A549 (cell line): ENCODE measurements around the gene ELF3. TPM values are rescaled to one million over a fixed set of nuclear protein-coding genes. Genes with fewer than 3 reads are reported as not detected.

Experiments
- ATAC-seq, 2 experiments: fragments of 200-7000 bp in 1 of 2; fragments of >200 bp in 1 of 2; cut with Nextera tagmentation in 1 of 2; cut with Tn5 transposase in 1 of 2; 3 replicates each; pipeline versions ENCODE4 v1.8.0 to v1.9.1; 2018 to 2020; ENCODE audit warnings: mild to moderate bottlenecking in 1 of 2, moderate library complexity in 1 of 2
- CTCF ChIA-PET: fragments of 300-600 bp; sonication (Branson Sonifier 250); formaldehyde crosslinking; extraction: SDS; loops from one replicate; lab custom pipeline; 2021; ENCODE audit warnings: antibody characterized with exemption, inconsistent platforms; lab: Yijun Ruan, JAX
- POLR2A ChIA-PET: fragments of 350-600 bp; formaldehyde crosslinking; extraction: SDS; loops from one replicate; lab custom pipeline; 2021; ENCODE audit warnings: antibody characterized with exemption, inconsistent platforms; lab: Yijun Ruan, JAX
- DNase-seq, 2 experiments: peaks; one replicate each; pipeline versions ENCODE4 v3.0.0 to v3.0.0-alpha.2; 2011 to 2016; ENCODE audit warnings: low read depth in 1 of 2, low spot score in 1 of 2
- FAIRE-seq: peaks from 2 replicates; lab custom pipeline; 2011; peaks lifted over from hg19 to GRCh38; lab: Jason Lieb, UNC
- H3K27ac ChIP-seq, 2 experiments: fragments of >200 bp; sonication (Bioruptor Twin); formaldehyde crosslinking; 3 replicates each; pipeline ENCODE4 v1.5.1; 2016 to 2017
- H3K4me1 ChIP-seq: fragments of >200 bp; sonication (Bioruptor Twin); formaldehyde crosslinking; 3 replicates; pipeline ENCODE4 v1.6.1; 2016
- H3K4me2 ChIP-seq: fragments of >200 bp; sonication (Bioruptor Twin); formaldehyde crosslinking; 3 replicates; pipeline ENCODE4 v1.6.1; 2016
- H3K4me3 ChIP-seq: fragments of >200 bp; sonication (Bioruptor Twin); formaldehyde crosslinking; 3 replicates; pipeline ENCODE4 v1.5.1; 2016
- H3K9me3 ChIP-seq: fragments of >200 bp; sonication (Bioruptor Twin); formaldehyde crosslinking; 3 replicates; pipeline ENCODE4 v1.6.1; 2016
- BCL3 ChIP-seq: fragments of >200 bp; sonication (Bioruptor Twin); formaldehyde crosslinking; IDR thresholded peaks from 3 replicates; pipeline ENCODE4 v1.6.1; 2016
- CEBPB ChIP-seq, 2 experiments: fragments of >200 bp in 1 of 2; sonication (Bioruptor Twin) in 1 of 2; formaldehyde crosslinking in 1 of 2; IDR thresholded peaks; 2 replicates each; pipeline ENCODE4 v1.6.1; 2012 to 2016
- CHD2 ChIP-seq: fragments of 150-350 bp; IDR thresholded peaks from 2 replicates; pipeline ENCODE4 v1.6.1; 2014; ENCODE audit warnings: low read length; ENCODE audit not compliant: partially characterized antibody
- EHMT2 ChIP-seq: fragments of 200-600 bp; sonication (generic); IDR thresholded peaks from 2 replicates; pipeline ENCODE4 v1.6.1; 2016; ENCODE audit warnings: antibody characterized with exemption, low read depth, mild to moderate bottlenecking, moderate library complexity
- EP300 ChIP-seq, 2 experiments: fragments of >200 bp; sonication (Bioruptor Twin); formaldehyde crosslinking; IDR thresholded peaks; 2 replicates in 1 of 2; 3 replicates in 1 of 2; pipeline ENCODE4 v1.6.1; 2016 to 2017
- ESRRA ChIP-seq: fragments of 150-350 bp; IDR thresholded peaks from 2 replicates; pipeline ENCODE4 v1.6.1; 2014; ENCODE audit warnings: mild to moderate bottlenecking, low read length, borderline replicate concordance
- FOSB ChIP-seq: fragments of 250-450 bp; sonication (Bioruptor Pico); IDR thresholded peaks from 2 replicates; pipeline ENCODE4 v1.5.0; 2020; ENCODE audit warnings: mild to moderate bottlenecking, moderate library complexity
- FOSL2 ChIP-seq, 2 experiments: fragments of 450-650 bp in 1 of 2; fragments of >200 bp in 1 of 2; sonication (Bioruptor Twin) in 1 of 2; formaldehyde crosslinking; IDR thresholded peaks; 2 replicates each; pipeline versions ENCODE4 v1.5.0 to v1.6.1; 2016 to 2020; ENCODE audit warnings: mild to moderate bottlenecking in 1 of 2, moderate library complexity in 1 of 2
- FOXS1 ChIP-seq: fragments of 250-450 bp; sonication (Bioruptor Pico); IDR thresholded peaks from 2 replicates; pipeline ENCODE4 v1.5.0; 2020; ENCODE audit warnings: mild to moderate bottlenecking, moderate library complexity
- GATA3 ChIP-seq: IDR thresholded peaks from 2 replicates; pipeline ENCODE4 v1.6.1; 2012; ENCODE audit warnings: borderline replicate concordance
- HDAC2 ChIP-seq: fragments of 200-600 bp; sonication (generic); IDR thresholded peaks from 2 replicates; pipeline ENCODE4 v1.6.1; 2016
- HOXB13 ChIP-seq: fragments of 250-450 bp; sonication (Bioruptor Pico); IDR thresholded peaks from 2 replicates; pipeline ENCODE4 v1.5.0; 2020; ENCODE audit warnings: low read depth, mild to moderate bottlenecking, moderate library complexity
- HOXB5 ChIP-seq: fragments of 250-450 bp; sonication (Bioruptor Pico); IDR thresholded peaks from 2 replicates; pipeline ENCODE4 v1.5.0; 2020; ENCODE audit warnings: mild to moderate bottlenecking, moderate library complexity
- JUN ChIP-seq, 2 experiments: fragments of >200 bp; sonication (Bioruptor Twin); formaldehyde crosslinking; IDR thresholded peaks; 2 replicates in 1 of 2; 3 replicates in 1 of 2; pipeline ENCODE4 v1.6.1; 2016 to 2017
- JUNB ChIP-seq: fragments of >200 bp; sonication (Bioruptor Twin); formaldehyde crosslinking; IDR thresholded peaks from 2 replicates; pipeline ENCODE4 v1.6.1; 2016
- MAX ChIP-seq: IDR thresholded peaks from 2 replicates; pipeline ENCODE4 v1.6.1; 2012
- MAZ ChIP-seq: fragments of 150-350 bp; IDR thresholded peaks from 2 replicates; pipeline ENCODE4 v1.6.1; 2014; ENCODE audit warnings: antibody characterized with exemption, low read depth, low read length, borderline replicate concordance
- MYC ChIP-seq: IDR thresholded peaks from 2 replicates; pipeline ENCODE4 v1.6.1; 2012; ENCODE audit warnings: mild to moderate bottlenecking, inconsistent platforms, low read length, improper control_type of control experiment, borderline replicate concordance
- NR3C1 ChIP-seq: fragments of >200 bp; sonication (Bioruptor Twin); formaldehyde crosslinking; IDR thresholded peaks from 3 replicates; pipeline ENCODE4 v1.6.1; 2017
- PBX3 ChIP-seq: IDR thresholded peaks from 2 replicates; pipeline ENCODE4 v1.6.1; 2012
- POLR2A ChIP-seq: IDR thresholded peaks from 2 replicates; pipeline ENCODE4 v1.6.1; 2012; ENCODE audit warnings: mild to moderate bottlenecking, low read length
- RAD21 ChIP-seq, 2 experiments: fragments of >200 bp in 1 of 2; sonication (Bioruptor Twin) in 1 of 2; formaldehyde crosslinking in 1 of 2; IDR thresholded peaks in 1 of 2; conservative IDR thresholded peaks in 1 of 2; 2 replicates in 1 of 2; 3 replicates in 1 of 2; pipeline ENCODE4 v1.6.1; 2012 to 2018; ENCODE audit warnings: inconsistent platforms in 1 of 2
- RARB ChIP-seq: fragments of 250-450 bp; sonication (Bioruptor Pico); IDR thresholded peaks from 2 replicates; pipeline ENCODE4 v1.8.0; 2021; ENCODE audit warnings: mild to moderate bottlenecking, moderate library complexity
- SMC3 ChIP-seq: fragments of >200 bp; sonication (Bioruptor Twin); formaldehyde crosslinking; IDR thresholded peaks from 3 replicates; pipeline ENCODE4 v1.6.1; 2018; ENCODE audit warnings: inconsistent platforms
- TFCP2L1 ChIP-seq: fragments of 250-450 bp; sonication (Bioruptor Pico); IDR thresholded peaks from 2 replicates; pipeline ENCODE4 v1.5.0; 2021; ENCODE audit warnings: mild to moderate bottlenecking
- USF2 ChIP-seq: fragments of 450-650 bp; IDR thresholded peaks from 2 replicates; pipeline ENCODE4 v1.6.1; 2014; ENCODE audit warnings: antibody characterized with exemption
- ZFP36 ChIP-seq: fragments of 450-650 bp; IDR thresholded peaks from 2 replicates; pipeline ENCODE4 v1.6.1; 2014; ENCODE audit warnings: borderline replicate concordance; ENCODE audit not compliant: partially characterized antibody
- ZNF302 ChIP-seq: fragments of 250-450 bp; sonication (Bioruptor Pico); IDR thresholded peaks from 2 replicates; pipeline ENCODE4 v1.9.0; 2021; ENCODE audit warnings: inconsistent platforms, mild to moderate bottlenecking, moderate library complexity
- WGBS: methylation state at CpG from one replicate; pipeline ENCODE4 v1.1.6; 2017; ENCODE audit errors: missing lambda C conversion rate; 5-methylcytosine and 5-hydroxymethylcytosine counted together
- polyA plus RNA-seq, 4 experiments: library from polyadenylated mRNA; depleted of rRNA in 3 of 4; stranded (reverse); fragments of >200 nt; fragmentation: RNase III in 1 of 4; extraction: RNeasy Plus Mini Kit Qiagen cat#74134 plus additional on column Dnase treatment in 1 of 4; gene quantifications; 2 replicates in 3 of 4; 3 replicates in 1 of 4; pipeline ENCODE4 v1.2.3, GENCODE V29; 2011 to 2017

ELF3 gene
- polyA plus RNA-seq, 2 of the 4 experiments (the other 2 are of a cell fraction) = 180 to 334 TPM

- Histone ChIP-seq H3K9me3 (no peaks in the 10 kb centered on the region), H3K4me2 (peak overlapping the region; percentile 88), H3K4me1 (peaks cover 91% of the 10 kb centered on the region), H3K4me3 (peak overlapping the region; percentile 23; the same call in 2 of the 3 replicates), H3K27ac (peak overlapping the region; percentile 93 to 94)
- POLR2A ChIA-PET = interaction anchor here (0.6 to 4.7 kb wide), 7 partner anchors 8 to 94 kb away, joined by 3 to 68 read pairs (median 7); partner anchors contain the start of gene ELF3
- no peak for FAIRE-seq
- 1% methylated on average over 14 of the region's 19 CpGs for WGBS
- peak; percentile 81 to 99 for DNase-seq
- CTCF ChIA-PET = interaction anchor here (0.6 to 46.8 kb wide), 6 partner anchors 9 to 107 kb away, joined by 3 to 1624 read pairs (median 12); partner anchors contain the start of genes ELF3 and GPR37L1
- TF ChIP-seq RAD21 (conservative IDR thresholded peaks at IDR 0.05 in 1 of 2, IDR thresholded peaks at IDR 0.05 in 1 of 2) = peak; percentile 26 to 68; a peak in 4 of 5 replicates
- TF ChIP-seq HDAC2 = no peak
- peak; percentile 81 for TF ChIP-seq FOSL2 (IDR thresholded peaks at IDR 0.05)
- peak; percentile 94 for TF ChIP-seq FOSL2 (CRISPR knock-in tag; IDR thresholded peaks at IDR 0.05)
- TF ChIP-seq MAZ = peak; percentile 65; the same call in 1 of the 2 replicates
- TF ChIP-seq PBX3 = peak; percentile 84
- peak; percentile 35 to 66; a peak in 1 of 4 replicates for TF ChIP-seq CEBPB (IDR thresholded peaks at IDR 0.05)
- peak; percentile 95 for TF ChIP-seq GATA3
- TF ChIP-seq FOXS1 (CRISPR knock-in tag) = peak; percentile 47; the same call in 1 of the 2 replicates
- no peak for TF ChIP-seq ZFP36
- peak; percentile 89 to 90; a peak in 3 of 5 replicates for TF ChIP-seq EP300 (IDR thresholded peaks at IDR 0.05)
- peak; percentile 82 for TF ChIP-seq USF2
- 0 out of 2 replicates have a peak, but pooled peaks have one; percentile 53 for TF ChIP-seq ESRRA
- TF ChIP-seq MAX = peak; percentile 94
- TF ChIP-seq RARB = peak; percentile 97
- TF ChIP-seq BCL3 = peak; percentile 94
- no peak for TF ChIP-seq EHMT2
- TF ChIP-seq MYC = peak; percentile 64
- peak; percentile 89 for TF ChIP-seq JUNB
- peak; percentile 84 to 86; a peak in 4 of 5 replicates for TF ChIP-seq JUN (IDR thresholded peaks at IDR 0.05)
- peak; percentile 54 for TF ChIP-seq ZNF302 (CRISPR knock-in tag)
- peak; percentile 46 for TF ChIP-seq CHD2
- no peak for TF ChIP-seq POLR2A
- TF ChIP-seq HOXB5 (CRISPR knock-in tag) = peak; percentile 10
- TF ChIP-seq NR3C1 = no peak
- no peak for TF ChIP-seq HOXB13
- peak; percentile 16 for TF ChIP-seq TFCP2L1 (CRISPR knock-in tag)
- peak; percentile 15 for TF ChIP-seq FOSB (CRISPR knock-in tag)
- TF ChIP-seq SMC3 = peak; percentile 42; the same call in 2 of the 3 replicates
- peak; percentile 71 for ATAC-seq
Observed at GRCh38 chr1:202018468-202019234, 8.3 kb downstream of the ELF3 start.
